ENCODE measurements around the gene PCYT1B.

Gene PCYT1B

DNA sequence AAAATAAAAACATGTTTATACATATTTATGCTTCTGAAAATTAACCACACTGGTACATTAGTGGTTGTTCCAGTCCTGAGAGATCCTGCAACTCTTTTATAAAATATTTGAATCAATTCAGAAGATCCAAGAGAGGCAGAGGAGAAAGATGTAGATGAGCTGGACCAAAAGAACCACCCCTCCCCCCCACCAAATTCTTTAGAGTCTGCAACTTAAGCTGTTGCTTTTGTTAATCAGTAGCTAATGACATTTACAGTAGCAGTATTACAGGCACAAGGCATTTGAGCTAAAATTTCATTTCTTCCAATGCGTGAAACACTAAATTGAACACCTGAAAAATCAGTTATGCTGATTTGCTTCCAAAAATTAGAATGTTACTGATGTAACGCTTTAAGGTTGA is 120.5 kb downstream of the PCYT1B start:
- no peak for DNase-seq (ENCODE audit: low read depth)

DNA sequence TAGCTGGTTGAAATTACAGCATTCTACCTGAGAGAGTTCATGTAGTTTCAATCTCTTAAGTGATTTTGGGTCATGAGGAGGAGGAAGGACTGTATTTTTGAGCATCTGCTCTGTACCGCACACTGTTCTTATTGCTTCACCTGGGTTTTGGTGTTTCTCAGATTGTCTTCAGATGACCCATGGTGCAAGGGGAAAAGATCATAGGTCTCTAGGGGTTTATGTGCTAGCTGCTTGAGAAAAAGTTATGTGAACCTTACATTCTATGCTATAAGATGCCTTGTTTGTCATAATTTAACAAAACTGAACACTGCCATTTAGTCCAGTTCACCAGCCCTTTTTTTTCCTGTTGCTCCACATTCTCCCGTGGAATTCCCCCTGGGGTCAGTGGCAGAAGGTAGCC is 121.7 kb downstream of the PCYT1B start:
- DNase-seq (ENCODE audit: low read depth), result no peak

DNA sequence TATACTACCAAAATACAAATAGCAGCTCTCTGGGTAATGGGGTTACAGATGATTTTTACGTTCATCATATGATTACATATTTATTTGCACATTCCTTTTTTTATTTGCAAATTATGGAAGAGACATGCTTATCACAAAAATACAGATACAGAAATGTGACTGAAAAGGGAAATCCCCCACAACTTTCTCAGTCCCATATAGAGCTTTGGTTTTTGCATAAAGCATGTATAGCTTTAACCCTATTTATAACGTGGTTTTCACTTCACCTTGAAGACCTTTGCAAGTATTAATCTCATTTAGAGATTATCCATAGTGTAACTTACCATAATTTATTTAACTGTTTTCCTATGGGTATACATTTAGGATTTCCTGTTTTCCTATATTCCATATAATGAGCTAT is 126.7 kb downstream of the PCYT1B start:
- no peak for DNase-seq (ENCODE audit: low read depth)

DNA sequence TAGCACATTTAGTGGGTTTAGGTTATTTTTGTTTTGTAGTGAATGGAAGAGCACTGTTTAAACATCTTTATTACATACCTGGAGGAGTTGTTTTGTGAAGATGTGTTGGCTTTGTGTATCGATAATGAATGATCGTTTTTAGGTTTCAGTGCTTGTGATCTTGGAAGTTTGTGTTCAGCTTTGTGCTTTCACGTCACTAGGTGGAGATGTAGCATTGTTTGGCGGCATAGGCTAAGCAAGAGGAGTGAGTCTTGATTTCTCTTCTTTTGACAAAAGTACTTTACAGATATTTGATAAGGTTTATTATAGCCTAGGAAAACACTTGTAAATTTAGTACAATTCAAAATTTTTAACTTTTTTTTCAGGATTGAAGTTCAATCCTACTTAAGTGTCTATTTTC is 131.7 kb downstream of the PCYT1B start:
- no peak for DNase-seq (ENCODE audit: low read depth)

DNA sequence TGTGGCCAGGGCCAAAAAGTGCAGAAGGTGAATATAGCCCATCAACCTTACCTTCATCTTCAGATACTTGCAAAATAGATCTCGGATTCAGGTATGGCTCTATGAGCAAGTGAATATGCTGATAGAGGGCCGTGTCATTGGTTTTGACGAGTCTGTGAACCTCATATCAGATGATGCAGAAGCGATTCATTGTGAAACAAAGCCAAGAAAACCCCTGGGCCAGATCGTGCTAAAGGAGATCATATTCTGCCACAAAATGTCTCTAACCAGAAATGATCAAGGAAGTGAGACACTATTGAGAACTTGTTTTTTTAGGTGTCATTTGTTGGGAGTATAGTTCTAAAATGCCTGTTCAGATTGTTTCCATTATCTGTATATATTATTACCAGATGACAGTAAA is 133.7 kb downstream of the PCYT1B start:
- no peak for DNase-seq (ENCODE audit: low read depth)

DNA sequence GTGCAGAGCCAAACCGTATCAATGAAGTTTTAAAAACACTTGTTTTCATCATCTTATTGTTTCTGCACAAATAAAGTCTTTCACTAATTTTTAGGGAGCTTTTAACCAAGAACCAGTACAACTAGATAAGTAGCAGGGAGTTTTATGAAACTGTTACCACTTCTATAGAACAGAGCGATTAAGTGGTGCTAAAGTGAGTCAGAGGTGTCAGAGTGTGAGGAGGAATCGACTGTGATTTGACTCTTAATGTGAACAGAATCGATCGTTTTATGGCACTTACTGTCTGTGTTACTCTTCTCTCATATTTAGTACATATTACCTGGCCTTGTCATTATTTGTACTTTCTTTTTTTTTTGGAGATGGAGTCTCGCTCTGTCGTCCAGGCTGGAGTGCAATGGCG is 138.8 kb downstream of the PCYT1B start:
- DNase-seq (ENCODE audit: low read depth), result no peak

Data from stimulated activated CD4-positive, alpha-beta T cell treated with anti-CD3 and anti-CD28 coated beads, Interleukin-2, amount 100 ng/mL, for 4 hours (primary cell).